Thoracic aorta (tissue), 2 donors: ENCODE results near the gene ANKRD42. TPM values are rescaled to one million over a fixed set of nuclear protein-coding genes. Genes with fewer than 3 reads are reported as not detected.
"Not testable (repeated sequence)": the region's sequence is repeated elsewhere in the genome, so short reads cannot be mapped to it uniquely, and the experiment has no call there.

Source experiments
- ATAC-seq: fragments of 150-250 bp; one replicate; pipeline ENCODE4 v1.8.0; 2017; ENCODE audit warnings: low read depth; ENCODE audit not compliant: insufficient number of reproducible peaks, low FRiP score
- DNase-seq: peaks from one replicate; pipeline ENCODE4 v3.0.0-alpha.2; 2020; ENCODE audit warnings: low spot score
- H3K27ac ChIP-seq, 2 donors: fragments of 200-600 bp; sonication (generic); 1 replicate in 1 of 2; 2 replicates in 1 of 2; pipeline ENCODE4 v1.5.1; 2016; ENCODE audit warnings: mild to moderate bottlenecking in 2 of 2, moderate library complexity in 2 of 2
- H3K27me3 ChIP-seq: fragments of 200-600 bp; sonication (generic); replicated peaks from 2 replicates; pipeline ENCODE4 v1.6.0; 2016; ENCODE audit warnings: mild to moderate bottlenecking; ENCODE audit not compliant: insufficient read depth
- H3K36me3 ChIP-seq: fragments of 200-600 bp; sonication (generic); one replicate; pipeline ENCODE4 v1.5.1; 2016
- H3K4me1 ChIP-seq, 2 donors: fragments of 200-600 bp; sonication (generic); 1 replicate in 1 of 2; 2 replicates in 1 of 2; pipeline versions ENCODE4 v1.5.1 to v1.6.0; 2016; ENCODE audit warnings: low read depth in 2 of 2, mild to moderate bottlenecking in 1 of 2; ENCODE audit not compliant: control insufficient read depth in 1 of 2
- H3K4me3 ChIP-seq: fragments of 200-600 bp; sonication (generic); 2 replicates; pipeline ENCODE4 v1.5.1; 2016; ENCODE audit warnings: mild to moderate bottlenecking
- H3K9me3 ChIP-seq: fragments of 200-600 bp; sonication (generic); 2 replicates; pipeline ENCODE4 v1.5.1; 2016
- total RNA-seq, 2 donors: library from RNA; depleted of rRNA; stranded (reverse); fragments of >200 nt; gene quantifications; one replicate each; pipeline versions ENCODE4 v1.1.0 to v1.2.3, GENCODE V29; 2016
- TF ChIP-seq, protein P1 (sequence below): fragments of 200-600 bp; sonication (generic); IDR thresholded peaks from one replicate; pipeline ENCODE4 v1.5.1; 2019; ENCODE audit warnings: antibody characterized with exemption

ANKRD42 gene
- total RNA-seq, 2 donors from 2014 or later = 11.6 to 25.6 TPM

DNA sequence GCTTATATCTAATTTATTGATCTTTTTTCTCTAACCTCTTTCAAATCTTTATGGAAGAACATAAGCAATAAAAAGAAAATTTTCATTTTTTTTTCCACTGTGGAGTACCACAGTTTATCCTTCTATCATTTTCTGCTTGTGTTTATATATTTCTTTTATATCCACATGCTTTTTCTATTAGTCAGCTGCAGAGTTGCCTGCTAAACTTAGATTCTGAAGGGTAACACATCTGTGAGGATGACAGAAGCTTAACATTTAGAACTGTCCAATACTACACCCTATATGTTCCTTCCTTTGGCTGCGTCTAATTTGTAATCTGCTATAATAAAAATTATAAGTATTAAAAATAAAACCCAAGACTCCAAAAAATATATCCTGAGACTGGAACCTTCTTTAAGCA, 71.8 kb downstream of the ANKRD42 start:
- TF ChIP-seq, protein P1, sequence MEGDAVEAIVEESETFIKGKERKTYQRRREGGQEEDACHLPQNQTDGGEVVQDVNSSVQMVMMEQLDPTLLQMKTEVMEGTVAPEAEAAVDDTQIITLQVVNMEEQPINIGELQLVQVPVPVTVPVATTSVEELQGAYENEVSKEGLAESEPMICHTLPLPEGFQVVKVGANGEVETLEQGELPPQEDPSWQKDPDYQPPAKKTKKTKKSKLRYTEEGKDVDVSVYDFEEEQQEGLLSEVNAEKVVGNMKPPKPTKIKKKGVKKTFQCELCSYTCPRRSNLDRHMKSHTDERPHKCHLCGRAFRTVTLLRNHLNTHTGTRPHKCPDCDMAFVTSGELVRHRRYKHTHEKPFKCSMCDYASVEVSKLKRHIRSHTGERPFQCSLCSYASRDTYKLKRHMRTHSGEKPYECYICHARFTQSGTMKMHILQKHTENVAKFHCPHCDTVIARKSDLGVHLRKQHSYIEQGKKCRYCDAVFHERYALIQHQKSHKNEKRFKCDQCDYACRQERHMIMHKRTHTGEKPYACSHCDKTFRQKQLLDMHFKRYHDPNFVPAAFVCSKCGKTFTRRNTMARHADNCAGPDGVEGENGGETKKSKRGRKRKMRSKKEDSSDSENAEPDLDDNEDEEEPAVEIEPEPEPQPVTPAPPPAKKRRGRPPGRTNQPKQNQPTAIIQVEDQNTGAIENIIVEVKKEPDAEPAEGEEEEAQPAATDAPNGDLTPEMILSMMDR = no peak
- no peak for DNase-seq
- H3K4me3 ChIP-seq = no peak overlapping the region
- H3K36me3 ChIP-seq = peaks cover 23% of the 10 kb centered on the region
- no peak overlapping the region for H3K27ac ChIP-seq
- no peaks in the 10 kb centered on the region for H3K27me3 ChIP-seq
- no peaks in the 10 kb centered on the region for H3K9me3 ChIP-seq
- H3K4me1 ChIP-seq = no peaks in the 10 kb centered on the region
- no peak for ATAC-seq

DNA sequence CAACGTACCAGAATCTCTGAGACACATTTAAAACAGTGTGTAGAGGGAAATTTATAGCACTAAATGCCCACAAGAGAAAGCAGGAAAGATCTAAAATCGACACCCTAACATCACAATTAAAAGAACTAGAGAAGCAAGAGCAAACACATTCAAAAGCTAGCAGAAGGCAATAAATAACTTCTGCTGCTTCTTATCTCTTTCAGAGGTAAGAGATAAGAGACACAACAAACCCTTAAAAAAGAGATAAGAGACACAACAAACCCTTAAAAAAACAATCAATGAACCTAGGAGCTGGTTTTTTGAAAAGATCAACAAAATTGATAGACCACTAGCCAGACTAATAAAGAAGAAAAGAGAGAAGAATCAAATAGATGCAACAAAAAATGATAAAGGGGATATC, 75.6 kb downstream of the ANKRD42 start:
- H3K27ac ChIP-seq, H3K27me3 ChIP-seq, H3K4me3 ChIP-seq, DNase-seq, H3K4me1 ChIP-seq, H3K9me3 ChIP-seq, ATAC-seq: not testable (repeated sequence)
- peaks cover 21% of the 10 kb centered on the region for H3K36me3 ChIP-seq

DNA sequence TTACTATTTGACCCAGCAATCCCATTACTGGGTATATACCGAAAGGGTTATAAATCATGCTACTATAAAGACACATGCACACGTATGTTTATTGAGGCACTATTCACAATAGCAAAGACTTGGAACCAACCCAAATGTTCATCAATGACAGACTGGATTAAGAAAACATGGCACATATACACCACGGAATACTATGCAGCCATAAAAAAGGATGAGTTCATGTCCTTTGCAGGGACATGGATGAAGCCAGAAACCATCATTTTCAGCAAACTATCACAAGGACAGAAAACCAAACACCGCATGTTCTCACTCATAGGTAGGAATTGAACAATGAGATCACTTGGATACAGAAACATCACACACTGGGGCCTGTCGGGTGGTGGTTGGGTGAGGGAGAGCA, 78.2 kb downstream of the ANKRD42 start:
- not testable (repeated sequence) for DNase-seq, H3K9me3 ChIP-seq, H3K27me3 ChIP-seq, H3K27ac ChIP-seq, H3K4me1 ChIP-seq, ATAC-seq, H3K4me3 ChIP-seq
- H3K36me3 ChIP-seq = peaks cover 17% of the 10 kb centered on the region

DNA sequence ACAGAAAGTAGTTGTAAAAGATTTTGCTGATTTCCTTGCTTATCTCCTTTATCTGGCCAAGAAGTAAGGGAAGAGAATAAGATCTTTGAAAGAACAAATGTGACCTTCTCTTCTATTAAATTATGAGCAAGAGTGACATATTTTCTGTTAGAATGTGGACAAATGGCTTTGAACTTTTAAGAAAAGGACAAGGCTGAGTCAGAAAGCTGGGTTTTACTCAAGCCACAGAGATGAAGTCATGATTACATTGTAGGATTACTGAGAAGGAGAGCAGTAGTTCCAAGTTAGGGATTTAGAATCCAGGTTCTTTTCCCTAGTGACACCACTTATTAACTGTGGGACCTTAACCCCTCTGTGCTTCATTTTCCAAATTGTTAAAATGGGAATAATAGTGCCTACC, 79.1 kb downstream of the ANKRD42 start:
- Histone ChIP-seq H3K27me3 (no peaks in the 10 kb centered on the region), H3K4me1 (no peaks in the 10 kb centered on the region), H3K4me3 (no peak overlapping the region), H3K9me3 (no peaks in the 10 kb centered on the region), H3K27ac (no peak overlapping the region), H3K36me3 (peaks cover 14% of the 10 kb centered on the region)
- ATAC-seq = no peak
- TF ChIP-seq, protein P1 = no peak
- no peak for DNase-seq

DNA sequence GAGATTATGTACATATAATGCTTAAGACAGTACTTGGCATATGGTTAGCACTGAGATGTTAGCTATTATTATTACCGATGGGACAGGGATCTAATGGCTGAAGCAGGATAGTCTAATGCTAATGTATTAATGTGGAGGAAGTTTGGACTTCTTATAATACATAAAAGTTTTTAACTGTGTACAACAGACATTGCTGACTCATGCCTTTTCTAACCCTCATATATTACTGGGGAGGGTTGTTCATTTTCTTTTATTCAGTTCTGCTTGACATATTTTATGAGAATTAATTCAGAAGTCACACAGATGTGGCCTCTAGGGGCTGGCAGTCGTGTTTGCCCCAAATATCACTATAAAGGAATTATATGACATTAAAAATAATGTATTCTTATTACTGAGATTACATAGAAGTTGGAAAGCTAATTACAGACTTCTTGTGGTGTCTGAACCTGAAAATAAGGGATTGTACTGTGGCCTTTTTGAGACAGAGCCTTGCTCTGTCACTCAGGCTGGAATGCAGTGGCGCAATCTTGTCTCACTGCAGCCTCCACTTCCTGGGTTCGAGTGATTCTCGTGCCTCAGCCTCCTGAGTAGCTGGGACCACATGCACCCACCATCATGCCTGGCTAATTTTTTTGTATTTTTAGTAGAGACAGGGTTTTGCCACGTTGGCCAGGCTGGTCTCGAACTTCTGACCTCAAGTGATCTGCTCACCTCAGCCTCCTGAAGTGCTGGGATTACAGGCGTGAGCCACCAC, 82.6 kb downstream of the ANKRD42 start:
- ATAC-seq (no peak), DNase-seq (no peak)
- Histone ChIP-seq H3K36me3 (peaks cover 7% of the 10 kb centered on the region), H3K27ac (no peak overlapping the region), H3K4me1 (no peaks in the 10 kb centered on the region), H3K4me3 (no peak overlapping the region), H3K9me3 (no peaks in the 10 kb centered on the region), H3K27me3 (no peaks in the 10 kb centered on the region)
- TF ChIP-seq, protein P1 = no peak

DNA sequence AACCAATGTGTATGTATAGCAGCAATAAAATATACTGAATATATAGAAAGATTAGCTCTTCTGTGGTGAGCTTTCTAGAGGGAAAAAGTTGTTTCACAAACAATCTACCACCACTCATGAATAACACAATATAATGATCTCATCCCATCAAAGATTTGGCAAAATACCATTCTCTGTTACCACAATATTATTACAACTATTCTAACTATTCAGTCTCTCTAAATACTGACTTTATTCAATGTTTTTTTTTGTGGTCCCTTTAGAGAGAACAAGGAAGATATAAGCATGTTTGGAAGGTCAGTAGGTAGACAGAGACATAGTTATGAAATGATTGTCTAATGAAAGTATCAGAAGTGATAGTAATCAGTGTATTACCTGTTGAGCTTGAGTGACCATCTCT, 84.8 kb downstream of the ANKRD42 start:
- TF ChIP-seq, protein P1 = no peak
- DNase-seq (no peak), ATAC-seq (no peak)
- Histone ChIP-seq H3K4me3 (no peak overlapping the region), H3K27ac (no peak overlapping the region), H3K27me3 (no peaks in the 10 kb centered on the region), H3K4me1 (peaks cover 8 to 16% of the 10 kb centered on the region in 2 donors), H3K9me3 (no peaks in the 10 kb centered on the region), H3K36me3 (no peaks in the 10 kb centered on the region)
